NAMALWA (cell line): ENCODE data around the gene SMYD3.
"Not testable (repeated sequence)": the region's sequence is repeated elsewhere in the genome, so short reads cannot be mapped to it uniquely, and the experiment has no call there.

Source experiments
- DNase-seq: peaks from one replicate; pipeline ENCODE4 v3.0.0-alpha.2; 2015; ENCODE audit warnings: low spot score

The SMYD3 gene

GRCh38 chr1:245988393-245989078 lies 518.5 kb downstream of the SMYD3 start:
- no peak for DNase-seq

- DNase-seq: no peak
Measured at GRCh38 chr1:245987997-245988392, 519.1 kb downstream of the SMYD3 start.

GRCh38 chr1:245987577-245987976 lies 519.5 kb downstream of the SMYD3 start:
- DNase-seq: no peak

- no peak for DNase-seq
Measured at GRCh38 chr1:245987219-245987545, 519.9 kb downstream of the SMYD3 start.

GRCh38 chr1:245986404-245987218 lies 520.5 kb downstream of the SMYD3 start:
- DNase-seq: no peak

- DNase-seq: no peak
Measured at GRCh38 chr1:245984390-245985155, 522.5 kb downstream of the SMYD3 start.

- no peak for DNase-seq
Measured at GRCh38 chr1:245983294-245983967, 523.6 kb downstream of the SMYD3 start.

- no peak for DNase-seq
Measured at GRCh38 chr1:245979589-245979988, 527.5 kb downstream of the SMYD3 start.

- DNase-seq: no peak
Measured at GRCh38 chr1:245978915-245979314, 528.2 kb downstream of the SMYD3 start.

- no peak for DNase-seq
Measured at GRCh38 chr1:245972476-245972875, 534.6 kb downstream of the SMYD3 start.

GRCh38 chr1:245971711-245972085 lies 535.4 kb downstream of the SMYD3 start:
- no peak for DNase-seq

- DNase-seq: not testable (repeated sequence)
Measured at GRCh38 chr1:245971076-245971710, 535.9 kb downstream of the SMYD3 start.

GRCh38 chr1:245969283-245969682 lies 537.8 kb downstream of the SMYD3 start:
- DNase-seq: no peak

GRCh38 chr1:245968775-245969174 lies 538.3 kb downstream of the SMYD3 start:
- no peak for DNase-seq

GRCh38 chr1:245965398-245965797 lies 541.7 kb downstream of the SMYD3 start:
- no peak for DNase-seq

GRCh38 chr1:245963649-245964048 lies 543.4 kb downstream of the SMYD3 start:
- no peak for DNase-seq

- no peak for DNase-seq
Measured at GRCh38 chr1:245962453-245962852, 544.6 kb downstream of the SMYD3 start.

GRCh38 chr1:245961137-245961540 lies 545.9 kb downstream of the SMYD3 start:
- DNase-seq: no peak

- DNase-seq: no peak
Measured at GRCh38 chr1:245960171-245960570, 546.9 kb downstream of the SMYD3 start.

- no peak for DNase-seq
Measured at GRCh38 chr1:245958016-245958415, 549.1 kb downstream of the SMYD3 start.

- DNase-seq: no peak
Measured at GRCh38 chr1:245957427-245957826, 549.7 kb downstream of the SMYD3 start.

- DNase-seq: peak; percentile 14
Measured at GRCh38 chr1:245956225-245956624, 550.9 kb downstream of the SMYD3 start.
